HG02943 (cell line): ENCODE results near the gene AP3B2.

Source experiments
- ATAC-seq: cut with Tn5 transposase; IDR thresholded peaks from one replicate; pipeline ENCODE4 v1.9.1; 2021; ENCODE audit warnings: mild to moderate bottlenecking, low read depth, moderate library complexity; ENCODE audit not compliant: unreplicated experiment

AP3B2 gene

GRCh38 chr15:82613747-82614146 lies 95.9 kb downstream of the AP3B2 start:
- ATAC-seq, result no peak

DNA sequence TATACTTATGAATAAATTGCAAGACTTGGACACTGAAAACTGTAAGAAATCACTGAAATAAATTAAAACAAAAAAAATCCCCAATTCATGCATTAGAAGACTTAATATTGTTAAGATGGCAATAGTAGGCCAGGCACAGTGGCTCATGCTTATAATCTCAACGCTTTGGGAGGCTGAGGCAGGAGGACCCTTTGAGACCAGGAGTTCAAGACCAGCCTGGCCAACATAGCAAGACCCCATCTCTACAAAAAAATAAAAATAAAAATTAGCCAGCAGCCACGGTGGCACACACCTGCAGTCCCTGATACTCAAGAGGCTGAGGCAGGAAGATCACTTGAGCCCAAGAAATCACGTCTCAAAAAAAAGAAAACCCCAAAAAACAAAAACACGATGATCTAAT lies 98.3 kb downstream of the AP3B2 start:
- no peak for ATAC-seq
